Esophagus squamous epithelium (tissue), 5 donors: ENCODE data around the gene MGAT5B. TPM values are rescaled to one million over a fixed set of nuclear protein-coding genes. Genes with fewer than 3 reads are reported as not detected.

ENCODE experiments used
- DNase-seq: peaks from one replicate; lab custom pipeline; 2025; lab: John Stamatoyannopoulos, UW
- H3K27ac ChIP-seq, 4 donors: fragments of 200-600 bp; sonication (generic); one replicate each; pipeline ENCODE4 v1.5.1; 2016 to 2019; ENCODE audit warnings: mild to moderate bottlenecking in 1 of 4
- H3K27me3 ChIP-seq, 4 donors: fragments of 200-600 bp; sonication (generic); 1 replicate in 3 of 4; 2 replicates in 1 of 4; pipeline versions ENCODE4 v1.5.1 to v1.6.0; 2017 to 2021; ENCODE audit warnings: antibody characterized with exemption in 1 of 4
- H3K36me3 ChIP-seq, 3 donors: fragments of 200-600 bp; sonication (generic); one replicate each; pipeline ENCODE4 v1.5.1; 2016 to 2019
- H3K4me1 ChIP-seq, 3 donors: fragments of 200-600 bp; sonication (generic); one replicate each; pipeline ENCODE4 v1.5.1; 2017 to 2019
- H3K4me3 ChIP-seq, 4 donors: fragments of 200-600 bp; sonication (generic); 1 replicate in 3 of 4; 2 replicates in 1 of 4; pipeline ENCODE4 v1.5.1; 2016 to 2019; ENCODE audit warnings: mild to moderate bottlenecking in 2 of 4, moderate library complexity in 1 of 4
- H3K9me3 ChIP-seq, 3 donors: fragments of 200-600 bp; sonication (generic); one replicate each; pipeline ENCODE4 v1.5.1; 2016 to 2019
- CTCF ChIP-seq, 6 experiments: fragments of 450-650 bp in 4 of 6; fragments of 200-600 bp in 2 of 6; sonication (generic) in 2 of 6; IDR thresholded peaks; one replicate each; pipeline ENCODE4 v1.5.1; 2016 to 2019; ENCODE audit warnings: antibody characterized with exemption in 6 of 6, mild to moderate bottlenecking in 4 of 6, moderate library complexity in 4 of 6
- POLR2A ChIP-seq, 4 donors: fragments of 450-650 bp; IDR thresholded peaks; one replicate each; pipeline ENCODE4 v1.6.1; 2017; ENCODE audit warnings: antibody characterized with exemption in 4 of 4, mild to moderate bottlenecking in 4 of 4, moderate library complexity in 3 of 4
- WGBS, 2 donors: methylation state at CpG; one replicate each; pipeline ENCODE4 v1.1.5; 2018; 5-methylcytosine and 5-hydroxymethylcytosine counted together
- intact Hi-C: fragments of 100-400 bp; cut with DNase I; formaldehyde crosslinking; loops from one replicate; pipeline ENCODE4 v1.15.0; 2022
- total RNA-seq, 4 donors: library from RNA; depleted of rRNA; stranded (reverse); fragments of >200 nt; gene quantifications; one replicate each; pipeline ENCODE4 v1.1.0, GENCODE V29; 2016
- donor health status: DM: yes; HTN: yes; CAD: no.

Gene MGAT5B
- total RNA-seq, 4 donors from 2014 or later = 1.3 TPM; not detected in 3

GRCh38 chr17:76826330-76827068, 41.7 kb upstream of the MGAT5B start:
- WGBS, 2 donors = 64 to 79% methylated on average over 10 to 11 of the region's 24 CpGs
- TF ChIP-seq CTCF (IDR thresholded peaks at IDR 0.05) = no peak
- no peak for TF ChIP-seq POLR2A (IDR thresholded peaks at IDR 0.05)

GRCh38 chr17:76827736-76828135, 40.5 kb upstream of the MGAT5B start:
- intact Hi-C loops = no loop called here
- 66 to 68% methylated on average over 12 of the region's 14 CpGs for WGBS, 2 donors
- Histone ChIP-seq H3K36me3 (no peaks in the 10 kb centered on the region), H3K9me3 (no peaks in the 10 kb centered on the region), H3K27ac (no peak overlapping the region), H3K4me1 (peaks cover 0 to 8% (median 0%) of the 10 kb centered on the region in 3 donors), H3K4me3 (no peak overlapping the region), H3K27me3 (peaks cover 0 to 11% (median 0%) of the 10 kb centered on the region in 4 donors)
- TF ChIP-seq POLR2A (IDR thresholded peaks at IDR 0.05) = no peak
- no peak for TF ChIP-seq CTCF (IDR thresholded peaks at IDR 0.05)
- no peak for DNase-seq

More at GRCh38 chr17:76826330-76827068, 41.7 kb upstream of the MGAT5B start:
- intact Hi-C loops = no loop called here
- no peak overlapping the region for H3K4me3 ChIP-seq
- H3K9me3 ChIP-seq = no peaks in the 10 kb centered on the region
- H3K36me3 ChIP-seq = no peaks in the 10 kb centered on the region
- H3K27ac ChIP-seq = no peak overlapping the region
- H3K4me1 ChIP-seq = peaks cover 0 to 8% (median 0%) of the 10 kb centered on the region in 3 donors
- DNase-seq = no peak
- H3K27me3 ChIP-seq = peaks cover 0 to 8% (median 0%) of the 10 kb centered on the region in 4 donors

GRCh38 chr17:76830987-76831715, 37.1 kb upstream of the MGAT5B start:
- peaks cover 0 to 34% (median 0%) of the 10 kb centered on the region in 4 donors for H3K27me3 ChIP-seq
- no peaks in the 10 kb centered on the region for H3K36me3 ChIP-seq
- no peak overlapping the region for H3K27ac ChIP-seq
- 44 to 48% methylated on average over 9 to 10 of the region's 10 CpGs for WGBS, 2 donors
- DNase-seq = no peak
- H3K4me1 ChIP-seq = peaks cover 0 to 8% (median 0%) of the 10 kb centered on the region in 3 donors
- H3K4me3 ChIP-seq = no peak overlapping the region
- intact Hi-C loops = no loop called here
- no peaks in the 10 kb centered on the region for H3K9me3 ChIP-seq
- TF ChIP-seq CTCF (IDR thresholded peaks at IDR 0.05) (no peak), POLR2A (IDR thresholded peaks at IDR 0.05) (no peak)

- no peak overlapping the region for H3K4me3 ChIP-seq
- intact Hi-C loops = no loop called here
- no peaks in the 10 kb centered on the region for H3K4me1 ChIP-seq
- WGBS, 2 donors = 82 to 84% methylated on average over 5 to 7 of the region's 7 CpGs
- no peak overlapping the region for H3K27ac ChIP-seq
- no peaks in the 10 kb centered on the region for H3K9me3 ChIP-seq
- H3K27me3 ChIP-seq = peaks cover 0 to 34% (median 0%) of the 10 kb centered on the region in 4 donors
- no peaks in the 10 kb centered on the region for H3K36me3 ChIP-seq
- no peak for DNase-seq
- TF ChIP-seq POLR2A (IDR thresholded peaks at IDR 0.05) (no peak), CTCF (IDR thresholded peaks at IDR 0.05) (no peak)
Measured at GRCh38 chr17:76833034-76833644, 35.1 kb upstream of the MGAT5B start.
